HG02885 (cell line): ENCODE data around the gene GLIS2.

ENCODE experiments used
- ATAC-seq: cut with Tn5 transposase; IDR thresholded peaks from one replicate; pipeline ENCODE4 v1.9.1; 2021; ENCODE audit warnings: mild to moderate bottlenecking; ENCODE audit not compliant: unreplicated experiment, poor library complexity

Gene GLIS2

GRCh38 chr16:4378999-4379690, 63.3 kb downstream of the GLIS2 start:
- ATAC-seq: no peak

GRCh38 chr16:4380119-4381063, 64.5 kb downstream of the GLIS2 start:
- no peak for ATAC-seq

DNA sequence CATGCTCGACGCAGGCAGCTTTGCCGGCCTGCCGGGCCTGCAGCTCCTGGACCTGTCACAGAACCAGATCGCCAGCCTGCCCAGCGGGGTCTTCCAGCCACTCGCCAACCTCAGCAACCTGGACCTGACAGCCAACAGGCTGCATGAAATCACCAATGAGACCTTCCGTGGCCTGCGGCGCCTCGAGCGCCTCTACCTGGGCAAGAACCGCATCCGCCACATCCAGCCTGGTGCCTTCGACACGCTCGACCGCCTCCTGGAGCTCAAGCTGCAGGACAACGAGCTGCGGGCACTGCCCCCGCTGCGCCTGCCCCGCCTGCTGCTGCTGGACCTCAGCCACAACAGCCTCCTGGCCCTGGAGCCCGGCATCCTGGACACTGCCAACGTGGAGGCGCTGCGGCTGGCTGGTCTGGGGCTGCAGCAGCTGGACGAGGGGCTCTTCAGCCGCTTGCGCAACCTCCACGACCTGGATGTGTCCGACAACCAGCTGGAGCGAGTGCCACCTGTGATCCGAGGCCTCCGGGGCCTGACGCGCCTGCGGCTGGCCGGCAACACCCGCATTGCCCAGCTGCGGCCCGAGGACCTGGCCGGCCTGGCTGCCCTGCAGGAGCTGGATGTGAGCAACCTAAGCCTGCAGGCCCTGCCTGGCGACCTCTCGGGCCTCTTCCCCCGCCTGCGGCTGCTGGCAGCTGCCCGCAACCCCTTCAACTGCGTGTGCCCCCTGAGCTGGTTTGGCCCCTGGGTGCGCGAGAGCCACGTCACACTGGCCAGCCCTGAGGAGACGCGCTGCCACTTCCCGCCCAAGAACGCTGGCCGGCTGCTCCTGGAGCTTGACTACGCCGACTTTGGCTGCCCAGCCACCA, 65.4 kb downstream of the GLIS2 start:
- no peak for ATAC-seq

DNA sequence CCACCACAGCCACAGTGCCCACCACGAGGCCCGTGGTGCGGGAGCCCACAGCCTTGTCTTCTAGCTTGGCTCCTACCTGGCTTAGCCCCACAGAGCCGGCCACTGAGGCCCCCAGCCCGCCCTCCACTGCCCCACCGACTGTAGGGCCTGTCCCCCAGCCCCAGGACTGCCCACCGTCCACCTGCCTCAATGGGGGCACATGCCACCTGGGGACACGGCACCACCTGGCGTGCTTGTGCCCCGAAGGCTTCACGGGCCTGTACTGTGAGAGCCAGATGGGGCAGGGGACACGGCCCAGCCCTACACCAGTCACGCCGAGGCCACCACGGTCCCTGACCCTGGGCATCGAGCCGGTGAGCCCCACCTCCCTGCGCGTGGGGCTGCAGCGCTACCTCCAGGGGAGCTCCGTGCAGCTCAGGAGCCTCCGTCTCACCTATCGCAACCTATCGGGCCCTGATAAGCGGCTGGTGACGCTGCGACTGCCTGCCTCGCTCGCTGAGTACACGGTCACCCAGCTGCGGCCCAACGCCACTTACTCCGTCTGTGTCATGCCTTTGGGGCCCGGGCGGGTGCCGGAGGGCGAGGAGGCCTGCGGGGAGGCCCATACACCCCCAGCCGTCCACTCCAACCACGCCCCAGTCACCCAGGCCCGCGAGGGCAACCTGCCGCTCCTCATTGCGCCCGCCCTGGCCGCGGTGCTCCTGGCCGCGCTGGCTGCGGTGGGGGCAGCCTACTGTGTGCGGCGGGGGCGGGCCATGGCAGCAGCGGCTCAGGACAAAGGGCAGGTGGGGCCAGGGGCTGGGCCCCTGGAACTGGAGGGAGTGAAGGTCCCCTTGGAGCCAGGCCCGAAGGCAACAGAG, 66.3 kb downstream of the GLIS2 start:
- no peak for ATAC-seq

DNA sequence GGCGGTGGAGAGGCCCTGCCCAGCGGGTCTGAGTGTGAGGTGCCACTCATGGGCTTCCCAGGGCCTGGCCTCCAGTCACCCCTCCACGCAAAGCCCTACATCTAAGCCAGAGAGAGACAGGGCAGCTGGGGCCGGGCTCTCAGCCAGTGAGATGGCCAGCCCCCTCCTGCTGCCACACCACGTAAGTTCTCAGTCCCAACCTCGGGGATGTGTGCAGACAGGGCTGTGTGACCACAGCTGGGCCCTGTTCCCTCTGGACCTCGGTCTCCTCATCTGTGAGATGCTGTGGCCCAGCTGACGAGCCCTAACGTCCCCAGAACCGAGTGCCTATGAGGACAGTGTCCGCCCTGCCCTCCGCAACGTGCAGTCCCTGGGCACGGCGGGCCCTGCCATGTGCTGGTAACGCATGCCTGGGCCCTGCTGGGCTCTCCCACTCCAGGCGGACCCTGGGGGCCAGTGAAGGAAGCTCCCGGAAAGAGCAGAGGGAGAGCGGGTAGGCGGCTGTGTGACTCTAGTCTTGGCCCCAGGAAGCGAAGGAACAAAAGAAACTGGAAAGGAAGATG, 67.0 kb downstream of the GLIS2 start:
- ATAC-seq: no peak

DNA sequence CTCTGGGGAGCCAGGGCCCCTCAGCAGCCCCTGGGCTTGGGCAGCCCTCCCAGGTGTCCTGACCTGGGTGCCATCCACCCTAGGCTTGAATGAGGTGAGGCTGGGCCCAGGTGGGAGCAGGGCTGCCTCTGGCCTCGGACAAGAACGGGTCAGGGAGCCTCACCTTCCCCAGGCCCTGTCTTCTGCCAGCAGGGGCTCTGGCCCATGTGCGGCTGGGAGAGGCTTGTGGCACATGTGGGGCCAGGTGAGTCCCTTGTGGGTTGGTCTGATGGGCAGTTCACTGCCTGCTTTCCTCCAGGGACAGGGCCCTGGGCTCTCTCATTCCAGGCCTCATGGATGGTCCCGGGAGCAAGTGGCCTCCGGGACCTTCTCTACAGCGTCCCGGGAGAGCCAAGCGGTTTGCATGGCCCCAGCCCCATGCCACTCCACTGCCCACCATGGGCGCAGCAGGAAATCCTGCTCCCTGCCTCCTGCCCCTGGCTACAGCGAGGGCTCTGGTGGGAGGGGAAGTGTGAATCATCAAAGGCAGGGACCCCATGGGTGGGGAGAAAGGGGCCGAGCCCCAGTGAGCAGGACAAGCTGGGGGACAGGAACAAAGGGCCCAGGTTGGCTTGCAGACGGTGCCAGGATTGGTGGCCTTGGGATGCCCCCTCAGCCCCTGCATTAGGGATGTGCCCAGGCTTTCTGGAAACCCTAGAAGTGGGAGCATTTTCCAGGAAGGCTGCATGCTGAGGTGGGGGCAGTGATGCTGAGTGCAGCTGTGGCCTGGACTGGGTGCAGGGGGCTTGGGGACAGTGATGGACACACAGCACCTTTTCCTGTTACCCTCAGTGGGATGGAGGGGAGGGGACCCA, 68.0 kb downstream of the GLIS2 start:
- no peak for ATAC-seq

- no peak for ATAC-seq
These were observed 68.7 kb downstream of the GLIS2 start for GRCh38 chr16:4384509-4384942.

DNA sequence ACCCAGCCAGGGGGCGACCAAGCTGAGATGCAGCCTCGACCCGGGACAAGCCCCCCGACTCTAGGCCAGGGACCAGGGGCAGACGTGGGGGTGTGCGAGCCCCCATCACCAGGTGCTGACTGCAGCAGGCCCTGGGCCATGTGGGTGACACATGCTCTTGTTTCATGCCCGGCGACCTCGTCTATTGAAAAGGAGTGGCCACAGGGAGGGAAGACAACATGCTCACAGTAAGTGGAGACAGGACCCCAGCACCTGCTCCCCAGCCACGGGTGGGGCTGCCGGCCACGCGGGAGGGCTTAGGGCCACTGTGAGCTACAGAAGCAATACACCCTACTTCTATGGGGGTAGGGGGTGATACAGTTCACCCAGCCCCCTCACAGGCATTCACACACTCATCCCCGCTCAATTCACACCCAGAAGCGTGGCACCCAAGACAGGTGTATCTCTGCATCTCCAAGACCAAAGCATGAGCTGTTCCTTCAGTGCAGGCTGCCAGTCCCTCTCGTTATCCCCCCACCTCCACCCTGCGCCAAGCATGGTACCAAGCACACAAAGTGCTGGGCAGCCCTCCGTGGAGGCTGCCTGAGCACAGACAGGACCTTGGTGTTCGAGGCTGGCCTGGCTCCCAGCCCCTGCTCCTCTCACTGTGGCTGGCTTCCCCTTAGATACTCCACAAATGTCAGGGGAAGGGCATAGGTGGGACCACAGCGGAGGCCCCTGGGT, 69.4 kb downstream of the GLIS2 start:
- ATAC-seq: no peak

GRCh38 chr16:4385789-4386450, 70.1 kb downstream of the GLIS2 start:
- no peak for ATAC-seq

DNA sequence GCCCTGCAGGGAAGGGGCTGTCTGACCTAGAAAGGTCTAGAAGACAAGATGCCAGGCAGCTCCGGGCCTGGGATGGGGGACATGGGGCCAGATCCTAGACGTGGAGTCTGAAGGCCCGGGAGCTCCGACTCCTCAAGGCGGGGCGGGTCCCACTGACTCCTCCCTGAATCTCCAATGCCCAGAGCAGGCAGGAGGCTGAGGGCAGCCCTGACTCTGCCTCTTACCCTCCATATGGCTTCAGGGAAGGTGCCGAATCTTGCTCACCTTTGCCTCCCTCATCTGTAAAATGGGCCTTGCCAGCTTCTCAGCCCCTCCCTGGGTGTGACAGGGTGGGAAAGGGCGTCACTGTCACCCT, 70.6 kb downstream of the GLIS2 start:
- no peak for ATAC-seq

- ATAC-seq: no peak
These were observed 71.2 kb downstream of the GLIS2 start for GRCh38 chr16:4386951-4387565.

DNA sequence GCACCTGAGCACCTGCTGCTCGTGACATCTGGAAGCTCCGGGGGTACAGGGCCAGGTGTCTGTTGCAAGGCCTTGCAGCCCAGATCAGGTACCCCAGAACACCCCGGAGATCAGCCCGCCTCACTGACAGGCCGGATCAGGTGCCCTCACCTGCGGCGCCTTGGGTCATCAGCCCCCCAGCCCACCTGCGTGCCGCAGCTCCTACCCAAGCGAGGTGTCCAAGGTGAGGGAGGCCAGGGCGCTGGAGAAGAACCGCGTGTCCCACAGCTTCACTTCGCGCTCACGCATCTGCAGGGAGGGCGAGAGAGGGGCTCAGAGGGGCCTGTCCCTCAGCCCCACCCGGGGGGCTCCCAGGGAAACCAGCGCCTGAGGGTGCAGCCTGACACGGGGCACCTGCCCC, 71.9 kb downstream of the GLIS2 start:
- no peak for ATAC-seq

GRCh38 chr16:4388271-4389021, 72.6 kb downstream of the GLIS2 start:
- ATAC-seq: no peak
